CD8-positive, alpha-beta memory T cell (primary cell): ENCODE measurements around the gene SPN. TPM values are rescaled to one million over a fixed set of nuclear protein-coding genes. Genes with fewer than 3 reads are reported as not detected.
"Not testable (repeated sequence)": the region's sequence is repeated elsewhere in the genome, so short reads cannot be mapped to it uniquely, and the experiment has no call there.

Experiments
- CTCF ChIA-PET: fragments of 350-600 bp; sonication (Branson Sonifier 250); formaldehyde crosslinking; loops from one replicate; lab custom pipeline; 2021; ENCODE audit warnings: antibody characterized with exemption; lab: Charles Lee
- POLR2A ChIA-PET: fragments of 350-600 bp; sonication (Branson Sonifier 250); formaldehyde crosslinking; loops from one replicate; lab custom pipeline; 2021; ENCODE audit warnings: antibody characterized with exemption; lab: Charles Lee
- DNase-seq, 5 donors: peaks; one replicate each; pipeline versions ENCODE4 v3.0.0 to v3.0.0-alpha.2; 2020 to 2022; ENCODE audit warnings: mixed read lengths in 1 of 5
- H3K27ac ChIP-seq: one replicate; pipeline ENCODE4 v1.7.0; 2013; ENCODE audit warnings: low read depth, mild to moderate bottlenecking, low read length, moderate library complexity
- H3K27me3 ChIP-seq: 2 replicates; pipeline ENCODE4 v1.7.0; 2013; ENCODE audit warnings: low read length, mild to moderate bottlenecking; ENCODE audit not compliant: insufficient read depth, poor library complexity, severe bottlenecking
- H3K36me3 ChIP-seq: 2 replicates; pipeline ENCODE4 v1.7.0; 2013; ENCODE audit warnings: mild to moderate bottlenecking, low read length, moderate library complexity; ENCODE audit not compliant: insufficient read depth
- H3K4me1 ChIP-seq: 2 replicates; pipeline ENCODE4 v1.7.0; 2013; ENCODE audit warnings: mild to moderate bottlenecking, low read length, moderate library complexity; ENCODE audit not compliant: insufficient read depth
- H3K4me3 ChIP-seq: 2 replicates; pipeline ENCODE4 v1.7.0; 2013; ENCODE audit warnings: mild to moderate bottlenecking, low read length
- H3K9me3 ChIP-seq: 2 replicates; pipeline ENCODE4 v1.7.0; 2013; ENCODE audit warnings: mild to moderate bottlenecking, low read length
- H3K27ac Mint-ChIP-seq, 8 donors: one replicate each; pipeline ENCODE4 v1.8.0; 2020 to 2021; ENCODE audit warnings: mixed read lengths in 8 of 8, mild to moderate bottlenecking in 6 of 8, inconsistent platforms in 3 of 8, moderate library complexity in 3 of 8
- H3K27me3 Mint-ChIP-seq, 2 donors: one replicate each; pipeline ENCODE4 v1.8.0; 2020 to 2021; ENCODE audit warnings: mixed read lengths in 2 of 2, mild to moderate bottlenecking in 1 of 2, moderate library complexity in 1 of 2
- H3K36me3 Mint-ChIP-seq, 3 donors: one replicate each; pipeline ENCODE4 v1.8.0; 2020 to 2021; ENCODE audit warnings: mixed read lengths in 3 of 3, inconsistent platforms in 1 of 3, mild to moderate bottlenecking in 1 of 3
- H3K4me1 Mint-ChIP-seq, 3 donors: one replicate each; pipeline ENCODE4 v1.8.0; 2020 to 2021; ENCODE audit warnings: mixed read lengths in 3 of 3, inconsistent platforms in 1 of 3, mild to moderate bottlenecking in 1 of 3
- H3K4me3 Mint-ChIP-seq, 7 donors: one replicate each; pipeline ENCODE4 v1.8.0; 2020 to 2021; ENCODE audit warnings: mixed read lengths in 7 of 7, mild to moderate bottlenecking in 6 of 7, moderate library complexity in 4 of 7, inconsistent platforms in 2 of 7
- H3K9me3 Mint-ChIP-seq, 5 donors: one replicate each; pipeline ENCODE4 v1.8.0; 2020 to 2022; ENCODE audit warnings: mixed read lengths in 5 of 5, mild to moderate bottlenecking in 3 of 5, moderate library complexity in 2 of 5, inconsistent platforms in 1 of 5
- polyA plus RNA-seq: library from polyadenylated mRNA; unstranded; fragments of 300-500 nt; fragmentation: Illumina TruSeq; gene quantifications from one replicate; pipeline ENCODE4 v1.2.3, GENCODE V29; 2021
- total RNA-seq, 2 experiments: library from RNA; stranded (reverse); gene quantifications; one replicate each; pipeline ENCODE4 v1.2.3, GENCODE V29; 2021

The SPN gene
- total and polyA plus RNA-seq, 3 experiments from 2014 or later: 136 to 255 (median 144) TPM

GRCh38 chr16:29625114-29625513, 37.9 kb upstream of the SPN start:
- POLR2A ChIA-PET, H3K27me3 ChIP-seq, H3K36me3 ChIP-seq, H3K27ac ChIP-seq, H3K9me3 Mint-ChIP-seq, H3K4me1 ChIP-seq, H3K4me3 ChIP-seq, H3K27me3 Mint-ChIP-seq, CTCF ChIA-PET, H3K36me3 Mint-ChIP-seq, H3K27ac Mint-ChIP-seq, DNase-seq, H3K4me3 Mint-ChIP-seq, H3K9me3 ChIP-seq: not testable (repeated sequence)
- peaks cover 11 to 21% (median 13%) of the 10 kb centered on the region in 3 donors for H3K4me1 Mint-ChIP-seq

- H3K9me3 Mint-ChIP-seq, H3K9me3 ChIP-seq, H3K27me3 Mint-ChIP-seq, H3K27me3 ChIP-seq, H3K27ac ChIP-seq, H3K36me3 ChIP-seq, H3K4me3 ChIP-seq, CTCF ChIA-PET, H3K36me3 Mint-ChIP-seq, H3K4me1 ChIP-seq: not testable (repeated sequence)
- Mint-ChIP-seq H3K4me1 (peaks cover 11 to 21% (median 13%) of the 10 kb centered on the region in 3 donors), H3K4me3 (peak overlapping the region; percentile 49 to 80 (median 72)), H3K27ac (peak overlapping the region; percentile 91 to 100 (median 96))
- POLR2A ChIA-PET: interaction anchor here (0.7 kb wide), 1 partner anchor 32 kb away, joined by 7 read pairs; no protein-coding TSS in a partner anchor
- DNase-seq: peak; percentile 45 to 88 (median 53)
Observed at GRCh38 chr16:29626778-29627331, 36.2 kb upstream of the SPN start.

- H3K9me3 ChIP-seq, H3K27ac ChIP-seq, H3K27me3 Mint-ChIP-seq, H3K9me3 Mint-ChIP-seq, POLR2A ChIA-PET, H3K27me3 ChIP-seq, H3K4me3 ChIP-seq, H3K4me1 ChIP-seq, H3K36me3 ChIP-seq, H3K36me3 Mint-ChIP-seq, CTCF ChIA-PET: not testable (repeated sequence)
- H3K4me1 Mint-ChIP-seq: peaks cover 11 to 21% (median 13%) of the 10 kb centered on the region in 3 donors
- peak overlapping the region; percentile 91 to 100 (median 96) for H3K27ac Mint-ChIP-seq
- DNase-seq: peak; percentile 22 to 78 (median 44)
- H3K4me3 Mint-ChIP-seq: peak overlapping the region in 4 of 7 donors; percentile 17 to 78 (median 61)
Observed at GRCh38 chr16:29627661-29628075, 35.4 kb upstream of the SPN start.

GRCh38 chr16:29628707-29629106, 34.3 kb upstream of the SPN start:
- CTCF ChIA-PET, H3K27ac Mint-ChIP-seq, H3K36me3 ChIP-seq, H3K27me3 Mint-ChIP-seq, H3K9me3 Mint-ChIP-seq, H3K27ac ChIP-seq, H3K4me1 ChIP-seq, H3K4me3 ChIP-seq, DNase-seq, POLR2A ChIA-PET, H3K9me3 ChIP-seq, H3K4me3 Mint-ChIP-seq, H3K36me3 Mint-ChIP-seq, H3K27me3 ChIP-seq: not testable (repeated sequence)
- peaks cover 11 to 21% (median 13%) of the 10 kb centered on the region in 3 donors for H3K4me1 Mint-ChIP-seq

- H3K4me1 ChIP-seq, H3K27ac ChIP-seq, DNase-seq, H3K4me3 ChIP-seq, H3K27me3 Mint-ChIP-seq, CTCF ChIA-PET, H3K9me3 ChIP-seq, H3K27me3 ChIP-seq, H3K36me3 Mint-ChIP-seq, H3K4me3 Mint-ChIP-seq, POLR2A ChIA-PET, H3K36me3 ChIP-seq, H3K9me3 Mint-ChIP-seq: not testable (repeated sequence)
- Mint-ChIP-seq H3K4me1 (peaks cover 11 to 21% (median 13%) of the 10 kb centered on the region in 3 donors), H3K27ac (peak overlapping the region in 1 of 8 donors; percentile 47)
Observed at GRCh38 chr16:29629318-29629717, 33.7 kb upstream of the SPN start.

GRCh38 chr16:29631658-29632057, 31.4 kb upstream of the SPN start:
- not testable (repeated sequence) for H3K27ac ChIP-seq
- peaks cover 10 to 18% (median 12%) of the 10 kb centered on the region in 3 donors for H3K4me1 Mint-ChIP-seq

GRCh38 chr16:29635902-29636301, 27.1 kb upstream of the SPN start:
- CTCF ChIA-PET, H3K27me3 Mint-ChIP-seq, H3K4me3 Mint-ChIP-seq: not testable (repeated sequence)

More at GRCh38 chr16:29631658-29632057, 31.4 kb upstream of the SPN start:
- H3K27me3 Mint-ChIP-seq, H3K27me3 ChIP-seq, H3K4me3 Mint-ChIP-seq, POLR2A ChIA-PET, H3K27ac Mint-ChIP-seq, CTCF ChIA-PET, H3K36me3 Mint-ChIP-seq, DNase-seq, H3K4me3 ChIP-seq, H3K9me3 ChIP-seq, H3K9me3 Mint-ChIP-seq, H3K4me1 ChIP-seq, H3K36me3 ChIP-seq: not testable (repeated sequence)

GRCh38 chr16:29636368-29636767, 26.7 kb upstream of the SPN start:
- peaks cover 11% of the 10 kb centered on the region for H3K4me1 ChIP-seq
- H3K27ac ChIP-seq, H3K9me3 ChIP-seq, H3K4me3 ChIP-seq, DNase-seq, H3K36me3 ChIP-seq, H3K27me3 ChIP-seq, CTCF ChIA-PET, H3K27me3 Mint-ChIP-seq, H3K27ac Mint-ChIP-seq, H3K36me3 Mint-ChIP-seq, H3K4me3 Mint-ChIP-seq, H3K9me3 Mint-ChIP-seq: not testable (repeated sequence)
- POLR2A ChIA-PET: interaction anchor here (0.6 kb wide), 1 partner anchor 215 kb away, joined by 5 read pairs; no protein-coding TSS in a partner anchor
- H3K4me1 Mint-ChIP-seq: peaks cover 11 to 13% (median 13%) of the 10 kb centered on the region in 3 donors

More at GRCh38 chr16:29635902-29636301, 27.1 kb upstream of the SPN start:
- DNase-seq, H3K36me3 ChIP-seq, H3K4me3 ChIP-seq, H3K9me3 ChIP-seq, H3K27ac ChIP-seq, H3K4me1 ChIP-seq, H3K4me1 Mint-ChIP-seq, H3K9me3 Mint-ChIP-seq, H3K27me3 ChIP-seq, H3K36me3 Mint-ChIP-seq: not testable (repeated sequence)
- POLR2A ChIA-PET: interaction anchor here (0.6 kb wide), 1 partner anchor 215 kb away, joined by 5 read pairs; no protein-coding TSS in a partner anchor
- H3K27ac Mint-ChIP-seq: peak overlapping the region in 2 of 8 donors; percentile 26 to 50
